ENCODE results near the gene KANSL1.
"Not testable (repeated sequence)": the region's sequence is repeated elsewhere in the genome, so short reads cannot be mapped to it uniquely, and the experiment has no call there.

The KANSL1 gene

GRCh38 chr17:46135879-46136563, 57.2 kb downstream of the KANSL1 start:
- DNase-seq = no peak

- no peak for DNase-seq
These were observed 58.0 kb downstream of the KANSL1 start for GRCh38 chr17:46135126-46135812.

GRCh38 chr17:46129302-46129701, 63.9 kb downstream of the KANSL1 start:
- DNase-seq = no peak

GRCh38 chr17:46128453-46128852, 64.8 kb downstream of the KANSL1 start:
- no peak for DNase-seq

GRCh38 chr17:46127524-46127923, 65.7 kb downstream of the KANSL1 start:
- DNase-seq = no peak

GRCh38 chr17:46126840-46127239, 66.4 kb downstream of the KANSL1 start:
- DNase-seq = no peak

GRCh38 chr17:46125831-46126230, 67.4 kb downstream of the KANSL1 start:
- DNase-seq = no peak

- DNase-seq = no peak
These were observed 68.3 kb downstream of the KANSL1 start for GRCh38 chr17:46124695-46125592.

- no peak for DNase-seq
These were observed 69.6 kb downstream of the KANSL1 start for GRCh38 chr17:46123607-46124006.

GRCh38 chr17:46122486-46122871, 70.8 kb downstream of the KANSL1 start:
- no peak for DNase-seq

GRCh38 chr17:46121841-46122485, 71.3 kb downstream of the KANSL1 start:
- no peak for DNase-seq

GRCh38 chr17:46121165-46121764, 72.0 kb downstream of the KANSL1 start:
- DNase-seq = no peak

- DNase-seq = no peak
These were observed 72.7 kb downstream of the KANSL1 start for GRCh38 chr17:46120537-46120936.

GRCh38 chr17:46120078-46120477, 73.2 kb downstream of the KANSL1 start:
- no peak for DNase-seq

GRCh38 chr17:46118964-46119363, 74.3 kb downstream of the KANSL1 start:
- DNase-seq = no peak

- DNase-seq = no peak
These were observed 75.2 kb downstream of the KANSL1 start for GRCh38 chr17:46117850-46118696.

GRCh38 chr17:46117117-46117516, 76.1 kb downstream of the KANSL1 start:
- no peak for DNase-seq

- no peak for DNase-seq
These were observed 77.5 kb downstream of the KANSL1 start for GRCh38 chr17:46115699-46116098.

- DNase-seq = not testable (repeated sequence)
These were observed 82.0 kb downstream of the KANSL1 start for GRCh38 chr17:46111236-46111635.

- no peak for DNase-seq
These were observed 83.0 kb downstream of the KANSL1 start for GRCh38 chr17:46110219-46110618.

- DNase-seq = no peak
These were observed 83.5 kb downstream of the KANSL1 start for GRCh38 chr17:46109603-46110189.

Data from CD4-positive, alpha-beta T cell treated with Interleukin-17A for 4 hours (primary cell).